Activated T-helper 1 cell treated with anti-CD3 and anti-CD28 coated beads, Interleukin-12 subunit alpha, Interleukin-12 subunit beta, Interleukin-2, Interleukin-4 antibody, amounts not matched to agents 30 ng/mL and 10 ng/mL and 1 ng/mL, durations not matched to agents 14 hours and 24 hours and 36 hours (primary cell): Measurements from ENCODE around the gene LLCFC1. TPM values are rescaled to one million over a fixed set of nuclear protein-coding genes. Genes with fewer than 3 reads are reported as not detected.

ENCODE experiments used
- DNase-seq: peaks from one replicate; pipeline ENCODE4 v3.0.0; 2021; ENCODE audit warnings: low spot score
- H3K27ac Mint-ChIP-seq: one replicate; pipeline ENCODE4 v1.8.0; 2021; ENCODE audit warnings: mild to moderate bottlenecking, mixed read lengths
- H3K27me3 Mint-ChIP-seq: one replicate; pipeline ENCODE4 v1.8.0; 2022; ENCODE audit warnings: mild to moderate bottlenecking, moderate library complexity, mixed read lengths; ENCODE audit not compliant: insufficient read depth
- H3K36me3 Mint-ChIP-seq: one replicate; pipeline ENCODE4 v1.8.0; 2021; ENCODE audit warnings: low read depth, mixed read lengths
- H3K4me1 Mint-ChIP-seq: one replicate; pipeline ENCODE4 v1.8.0; 2021; ENCODE audit warnings: low read depth, mixed read lengths
- H3K4me3 Mint-ChIP-seq: one replicate; pipeline ENCODE4 v1.8.0; 2021; ENCODE audit warnings: mild to moderate bottlenecking, moderate library complexity, mixed read lengths
- H3K9me3 Mint-ChIP-seq: one replicate; pipeline ENCODE4 v1.8.0; 2021; ENCODE audit warnings: mixed read lengths
- intact Hi-C: fragments of 100-400 bp; cut with micrococcal nuclease; formaldehyde crosslinking; loops from one replicate; pipeline ENCODE4 v1.15.1; 2024
- total RNA-seq: library from RNA; stranded (reverse); gene quantifications from 2 replicates; pipeline ENCODE4 v1.2.3, GENCODE V29; 2022

LLCFC1 gene
- not detected in 2 replicates for total RNA-seq

DNA sequence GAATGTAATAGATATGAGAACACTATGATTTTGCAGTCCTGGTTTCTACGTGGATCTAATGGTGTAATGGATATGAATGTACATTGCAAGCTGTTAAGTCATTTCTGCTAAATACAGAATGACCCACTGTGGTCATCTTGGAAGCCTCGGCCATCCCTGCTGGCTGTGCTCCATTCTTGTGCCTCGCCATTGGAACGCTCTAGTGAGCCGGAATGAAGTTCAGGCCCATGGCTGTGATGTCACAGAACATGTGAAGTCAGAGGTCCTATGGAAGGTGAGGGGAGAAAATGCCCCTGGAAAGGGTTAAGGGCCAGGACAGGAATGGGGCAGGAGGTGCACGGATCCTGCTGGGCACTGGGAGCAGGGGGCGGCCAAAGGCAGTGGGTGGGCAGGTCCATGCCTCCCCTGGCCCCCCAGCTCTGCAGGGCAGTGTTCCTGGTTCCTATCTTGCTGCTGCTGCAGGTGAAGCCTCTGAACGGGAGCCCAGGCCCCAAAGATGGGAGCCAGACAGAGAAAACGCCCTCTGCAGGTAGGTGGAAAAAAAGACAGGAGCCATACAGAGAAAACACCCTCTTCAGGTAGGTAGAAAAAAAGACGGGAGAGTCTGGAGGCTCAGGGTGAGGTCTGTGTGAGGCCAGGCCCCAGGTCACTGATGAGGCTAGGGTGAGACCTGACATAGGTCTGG, at the start of gene LLCFC1:
LLCFC1 (plus strand) TSS at position 259 of the 685 bp plus-strand sequence; CDS start at position 397, 138 bp downstream.
- Mint-ChIP-seq H3K9me3 (no peaks in the 10 kb centered on the region), H3K4me1 (no peaks in the 10 kb centered on the region), H3K4me3 (no peak within 1 kb of the TSS), H3K36me3 (no peaks in the 10 kb centered on the region), H3K27ac (no peak within 1 kb of the TSS), H3K27me3 (peaks cover 5% of the 10 kb centered on the region)
- intact Hi-C loops = no loop called here
- no peak for DNase-seq

DNA sequence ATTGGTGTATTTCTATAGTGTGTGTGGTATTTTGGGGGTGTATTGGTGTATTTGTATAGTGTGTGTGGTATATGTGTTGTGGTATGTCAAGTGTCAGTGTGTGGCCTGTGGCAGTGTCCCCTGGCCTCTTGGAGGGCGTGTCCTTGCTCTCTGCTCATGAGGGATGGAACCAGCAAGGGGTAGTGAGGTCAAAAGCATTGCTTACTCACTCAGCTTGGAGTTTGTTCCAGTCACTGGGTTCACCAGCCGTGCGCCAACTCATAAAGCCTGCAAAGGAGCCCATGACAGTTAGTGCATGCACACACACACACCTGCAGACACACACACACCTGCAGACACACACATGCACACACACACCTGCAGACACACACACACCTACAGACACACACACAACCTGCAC, 49.5 kb upstream of the LLCFC1 start:
- intact Hi-C loops = no loop called here
- no peaks in the 10 kb centered on the region for H3K4me1 Mint-ChIP-seq

DNA sequence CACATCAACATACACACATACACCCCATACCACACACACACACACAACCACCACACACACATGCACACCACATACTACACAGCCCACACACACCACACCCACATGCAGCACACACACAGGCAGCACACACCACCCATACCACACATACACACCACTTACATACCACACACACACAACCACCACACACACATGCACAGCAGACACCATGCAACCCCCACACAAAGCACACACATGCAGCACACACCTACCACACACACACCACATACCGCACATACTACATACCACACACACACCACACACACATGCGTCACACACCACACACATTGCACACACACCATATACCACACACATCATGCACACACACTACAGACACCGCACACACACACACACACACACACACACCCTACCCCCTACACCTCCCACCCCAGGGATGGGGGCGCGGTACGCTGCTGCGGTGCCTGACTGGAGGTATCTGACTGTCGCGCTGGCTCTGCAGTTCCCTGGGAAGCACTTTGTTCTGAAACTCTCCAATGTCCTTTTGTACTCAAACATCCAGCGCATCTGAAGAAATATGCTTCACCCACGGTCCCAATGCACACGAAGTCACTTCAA, 48.3 kb upstream of the LLCFC1 start:
- H3K36me3 Mint-ChIP-seq = no peaks in the 10 kb centered on the region
- no peak for DNase-seq
- no peaks in the 10 kb centered on the region for H3K9me3 Mint-ChIP-seq
- peaks cover 4% of the 10 kb centered on the region for H3K27me3 Mint-ChIP-seq
- intact Hi-C loops = no loop called here
- no peaks in the 10 kb centered on the region for H3K4me1 Mint-ChIP-seq
- H3K4me3 Mint-ChIP-seq = no peak overlapping the region
- H3K27ac Mint-ChIP-seq = no peak overlapping the region

More for the DNA sequence above, 49.5 kb upstream of the LLCFC1 start:
- no peak overlapping the region for H3K27ac Mint-ChIP-seq
- H3K4me3 Mint-ChIP-seq = no peak overlapping the region
- H3K9me3 Mint-ChIP-seq = no peaks in the 10 kb centered on the region
- no peak for DNase-seq
- no peaks in the 10 kb centered on the region for H3K36me3 Mint-ChIP-seq
- peaks cover 1% of the 10 kb centered on the region for H3K27me3 Mint-ChIP-seq

DNA sequence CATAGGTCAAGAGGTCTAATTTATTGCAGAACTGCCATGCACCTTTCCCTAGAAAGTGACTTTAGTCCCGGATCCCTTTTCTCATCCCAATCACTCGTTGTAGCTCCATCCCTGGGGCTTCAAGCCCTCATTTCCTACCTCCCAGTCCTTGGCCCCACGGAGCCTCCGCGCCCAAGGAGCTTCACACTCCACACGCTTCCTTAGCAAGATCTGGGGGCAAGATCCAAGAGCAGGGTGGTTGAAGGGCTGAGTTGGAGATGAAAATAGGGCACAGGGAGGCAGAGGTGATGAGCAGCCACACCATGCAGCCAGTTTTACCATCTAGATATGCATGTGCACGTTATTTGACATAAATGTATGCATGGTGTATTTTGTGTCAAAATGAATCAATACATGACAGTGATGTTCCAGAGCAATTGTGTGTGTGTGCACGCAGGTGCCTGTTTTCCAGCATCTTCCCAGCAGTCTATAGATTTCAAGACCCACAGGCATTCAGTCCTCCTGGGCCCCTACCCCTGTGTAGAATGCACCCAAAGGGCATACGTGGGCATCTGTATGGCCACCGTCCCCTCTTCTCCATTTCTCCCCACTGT, 47.7 kb upstream of the LLCFC1 start:
- Mint-ChIP-seq H3K27me3 (peaks cover 4% of the 10 kb centered on the region), H3K9me3 (no peaks in the 10 kb centered on the region), H3K4me1 (no peaks in the 10 kb centered on the region), H3K27ac (no peak overlapping the region), H3K36me3 (no peaks in the 10 kb centered on the region), H3K4me3 (no peak overlapping the region)
- intact Hi-C loops = no loop called here
- DNase-seq = no peak

DNA sequence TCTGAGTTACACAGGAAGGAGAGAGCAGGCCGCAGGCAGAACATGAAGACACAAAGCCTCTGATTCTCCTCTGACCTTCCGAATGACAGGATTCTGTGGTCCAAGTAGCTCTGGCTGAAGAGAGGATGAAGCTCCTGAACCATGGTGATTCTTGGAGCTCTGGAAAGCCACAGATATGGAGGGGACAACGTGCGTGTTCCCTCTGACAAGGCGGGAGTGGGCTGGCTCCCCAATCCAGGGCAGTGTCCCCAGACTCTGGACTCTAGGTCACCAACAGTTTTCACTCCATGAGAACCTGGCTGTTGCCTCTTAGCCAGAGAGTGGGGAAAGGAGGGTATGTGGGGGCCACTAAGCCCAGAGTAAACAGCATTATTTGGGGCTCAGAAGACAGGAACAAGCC, 46.3 kb upstream of the LLCFC1 start:
- Mint-ChIP-seq H3K27ac (no peak overlapping the region), H3K27me3 (peaks cover 4% of the 10 kb centered on the region), H3K9me3 (no peaks in the 10 kb centered on the region), H3K36me3 (no peaks in the 10 kb centered on the region), H3K4me1 (no peaks in the 10 kb centered on the region), H3K4me3 (no peak overlapping the region)
- intact Hi-C loops = no loop called here
- no peak for DNase-seq

DNA sequence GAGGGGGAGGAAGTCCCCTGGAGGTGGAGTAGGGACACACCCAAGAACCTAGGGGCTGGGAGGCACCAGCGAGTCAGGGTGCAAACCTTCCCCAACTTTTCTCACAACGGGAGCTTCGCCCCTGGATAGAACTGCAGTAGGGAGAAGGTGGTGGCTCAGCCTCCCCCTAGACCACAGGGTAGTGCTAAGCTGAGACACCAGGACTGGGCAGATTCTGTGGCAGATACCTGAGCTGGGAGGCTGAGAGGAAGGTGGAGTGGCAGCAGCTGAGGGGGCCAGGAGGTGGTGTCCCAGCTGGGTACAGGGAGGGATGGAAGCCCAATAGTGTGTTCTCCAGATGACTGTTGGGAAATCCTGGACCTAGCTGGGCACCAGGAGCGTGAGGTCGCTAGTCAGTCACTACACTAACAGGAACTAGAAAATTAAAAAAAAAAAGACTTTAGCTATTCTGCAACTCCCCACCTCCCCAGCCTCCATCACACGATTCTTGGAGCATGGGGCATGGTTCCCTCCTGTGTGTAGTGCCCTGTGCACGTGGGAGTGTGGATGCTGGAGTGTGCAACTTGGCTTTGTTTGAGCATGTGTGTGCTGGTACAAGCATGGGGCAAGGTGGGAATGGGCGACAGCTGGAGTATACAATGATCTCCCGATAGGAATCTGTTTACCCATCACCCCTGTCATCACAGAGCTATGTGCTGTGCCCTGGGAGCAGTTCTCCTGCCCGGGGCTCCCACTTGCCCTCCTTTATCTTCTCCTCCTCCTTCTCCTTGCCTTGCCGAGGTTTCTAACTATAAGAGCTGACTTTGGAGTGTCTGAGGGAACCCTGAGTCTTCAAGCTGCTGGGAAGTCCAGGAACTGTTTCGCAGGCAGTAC, 44.9 kb upstream of the LLCFC1 start:
- Mint-ChIP-seq H3K4me3 (no peak overlapping the region), H3K27ac (no peak overlapping the region), H3K36me3 (no peaks in the 10 kb centered on the region), H3K4me1 (no peaks in the 10 kb centered on the region), H3K27me3 (peaks cover 4% of the 10 kb centered on the region), H3K9me3 (no peaks in the 10 kb centered on the region)
- no peak for DNase-seq
- intact Hi-C loops = no loop called here

DNA sequence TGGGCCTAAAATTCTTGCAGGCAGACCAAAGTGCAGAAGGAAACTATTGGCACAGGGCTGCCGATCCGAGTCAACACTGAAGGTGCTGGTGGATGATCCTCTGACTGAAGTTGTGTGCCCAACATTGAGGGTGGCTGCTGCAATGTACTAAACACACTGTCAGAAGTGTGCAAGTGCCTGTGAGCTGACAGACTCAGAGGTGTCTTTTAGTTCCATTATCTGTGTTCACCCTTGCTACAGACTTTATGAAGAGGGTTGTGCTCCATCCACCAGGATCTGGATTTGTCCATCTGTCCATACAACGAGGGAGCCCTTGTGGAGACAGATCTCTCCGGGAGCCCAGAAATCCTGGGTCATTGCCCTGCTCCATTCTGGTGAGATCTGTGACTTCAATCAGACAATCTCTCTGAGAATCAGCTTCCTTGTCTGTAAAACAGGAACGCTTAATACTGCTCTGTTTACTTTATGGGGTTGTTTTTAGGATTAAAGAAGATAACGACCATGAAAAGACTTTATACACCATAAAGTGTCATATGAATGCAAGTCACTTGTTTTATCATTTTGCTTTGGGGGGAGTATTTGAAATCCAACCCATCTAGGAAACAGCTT, 44.2 kb upstream of the LLCFC1 start:
- Mint-ChIP-seq H3K36me3 (no peaks in the 10 kb centered on the region), H3K4me1 (no peaks in the 10 kb centered on the region), H3K9me3 (no peaks in the 10 kb centered on the region), H3K27ac (no peak overlapping the region), H3K27me3 (peaks cover 6% of the 10 kb centered on the region), H3K4me3 (no peak overlapping the region)
- DNase-seq = no peak
- intact Hi-C loops = no loop called here

DNA sequence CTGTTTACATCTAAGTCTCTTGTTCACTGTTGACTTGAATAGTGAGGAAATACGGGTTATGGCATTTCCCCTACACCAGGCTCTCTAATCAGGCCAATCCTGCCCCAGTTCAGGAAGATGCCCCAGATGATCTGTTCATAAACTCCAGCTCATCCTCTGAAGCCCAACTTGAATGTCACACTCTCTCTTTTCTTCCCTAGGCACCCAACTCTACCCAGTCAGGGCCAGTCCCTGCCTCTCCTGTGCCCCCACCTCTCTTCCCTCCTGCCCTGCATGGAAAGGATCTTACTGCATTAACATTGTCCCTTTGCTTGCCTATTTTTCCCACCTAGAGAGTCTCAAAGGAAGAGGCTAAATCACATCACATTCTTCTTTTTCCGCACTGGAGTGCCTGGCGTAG, 43.1 kb upstream of the LLCFC1 start:
- Mint-ChIP-seq H3K36me3 (no peaks in the 10 kb centered on the region), H3K27ac (no peak overlapping the region), H3K27me3 (peaks cover 8% of the 10 kb centered on the region), H3K4me1 (no peaks in the 10 kb centered on the region), H3K4me3 (no peak overlapping the region), H3K9me3 (no peaks in the 10 kb centered on the region)
- intact Hi-C loops = no loop called here
- DNase-seq = no peak

DNA sequence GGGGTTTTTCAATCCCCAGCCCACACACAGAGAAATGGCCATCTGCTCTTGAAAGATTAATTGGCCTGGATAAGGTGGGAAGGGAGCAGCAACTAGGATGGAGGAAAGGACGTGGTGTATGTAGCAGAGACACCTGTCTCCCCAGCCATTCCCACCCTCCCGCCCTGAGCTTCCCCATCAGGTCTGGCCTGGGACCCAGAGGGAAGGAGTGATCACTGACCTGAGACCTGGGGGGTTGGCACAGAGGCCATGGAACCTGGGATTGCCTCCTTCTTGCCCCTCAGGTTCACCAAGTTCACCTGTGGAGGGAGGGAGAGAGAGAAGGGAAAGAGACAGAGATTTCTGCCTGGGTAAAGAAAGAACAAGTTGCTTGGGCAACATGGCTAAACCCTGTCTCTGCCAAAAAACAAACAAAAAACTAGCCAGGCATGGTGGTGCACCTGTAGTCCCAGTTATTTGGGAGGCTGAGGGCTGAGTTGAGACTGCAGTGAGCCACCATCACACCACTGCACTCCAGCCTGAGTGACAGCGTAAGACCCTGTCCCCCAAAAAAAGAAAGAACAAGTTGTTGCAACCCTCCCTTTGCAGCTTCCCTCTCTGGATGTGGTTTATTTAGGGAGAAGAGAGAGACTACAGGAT, 42.4 kb upstream of the LLCFC1 start:
- Mint-ChIP-seq H3K4me1 (no peaks in the 10 kb centered on the region), H3K4me3 (no peak overlapping the region), H3K36me3 (no peaks in the 10 kb centered on the region), H3K27me3 (peaks cover 8% of the 10 kb centered on the region), H3K27ac (no peak overlapping the region), H3K9me3 (no peaks in the 10 kb centered on the region)
- intact Hi-C loops = no loop called here
- DNase-seq = no peak

DNA sequence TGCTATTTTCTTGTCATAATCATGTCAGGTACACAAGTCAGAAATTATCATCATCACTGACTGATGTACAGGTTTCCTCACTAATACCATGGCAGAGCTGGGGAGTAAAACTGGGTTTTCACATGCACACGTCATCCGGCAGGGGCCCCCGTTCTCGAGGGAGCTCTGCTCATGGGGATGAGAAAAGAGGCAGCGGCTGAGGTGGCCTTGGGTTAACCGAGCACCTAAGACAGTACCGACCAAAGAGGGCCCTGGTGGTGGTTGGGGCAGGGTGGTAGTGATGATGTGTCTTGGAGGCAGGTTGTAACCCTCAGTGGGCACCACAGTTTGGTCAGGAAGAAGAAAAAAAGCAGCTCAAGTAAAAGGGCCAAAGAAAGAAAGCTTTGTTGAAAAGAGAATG, 41.6 kb upstream of the LLCFC1 start:
- intact Hi-C loops = no loop called here
- no peaks in the 10 kb centered on the region for H3K9me3 Mint-ChIP-seq
- H3K4me1 Mint-ChIP-seq = no peaks in the 10 kb centered on the region
- H3K27me3 Mint-ChIP-seq = peaks cover 8% of the 10 kb centered on the region
- no peak overlapping the region for H3K4me3 Mint-ChIP-seq
- DNase-seq = no peak
- H3K36me3 Mint-ChIP-seq = no peaks in the 10 kb centered on the region
- no peak overlapping the region for H3K27ac Mint-ChIP-seq

DNA sequence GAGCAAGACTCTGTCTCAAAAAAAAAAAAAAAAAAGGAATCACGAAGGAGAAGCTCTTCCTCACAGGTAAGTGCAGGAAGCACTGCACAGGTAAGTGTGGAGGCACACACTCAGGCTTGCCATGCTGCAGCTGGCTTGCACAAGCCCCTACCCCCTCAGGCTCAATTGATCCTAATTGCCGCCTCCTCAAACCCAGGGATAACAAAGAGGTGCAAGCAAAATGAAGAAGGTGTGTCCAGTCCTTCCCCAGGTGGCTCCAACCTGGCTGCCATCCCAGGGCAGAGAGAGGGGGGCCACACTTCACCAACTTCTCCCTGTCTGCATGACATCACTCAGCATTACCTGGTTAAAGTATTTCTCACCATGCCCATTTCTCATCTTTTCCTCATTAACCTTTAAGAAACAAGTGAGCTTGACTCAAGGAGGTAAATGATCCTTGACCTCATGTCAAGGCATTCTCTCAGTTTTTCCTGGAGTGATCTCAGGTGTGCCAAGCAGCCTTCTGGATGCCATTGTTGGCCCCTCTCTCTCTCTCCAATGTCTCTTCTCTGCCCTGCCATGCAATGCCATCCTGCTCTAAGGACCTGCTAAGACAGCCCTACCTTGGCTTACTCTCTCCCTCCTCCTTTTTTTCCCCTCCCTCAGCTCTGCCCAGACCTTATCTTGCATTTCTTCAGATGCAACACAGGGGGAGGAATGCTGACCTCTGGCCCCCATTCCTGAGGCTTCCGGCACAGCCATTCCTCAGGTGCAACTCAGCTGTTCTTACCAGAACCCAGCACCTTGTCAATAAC, 40.7 kb upstream of the LLCFC1 start:
- H3K27me3 Mint-ChIP-seq = peaks cover 8% of the 10 kb centered on the region
- no peak overlapping the region for H3K4me3 Mint-ChIP-seq
- intact Hi-C loops = no loop called here
- H3K36me3 Mint-ChIP-seq = no peaks in the 10 kb centered on the region
- H3K4me1 Mint-ChIP-seq = no peaks in the 10 kb centered on the region
- DNase-seq = no peak
- no peak overlapping the region for H3K27ac Mint-ChIP-seq
- no peaks in the 10 kb centered on the region for H3K9me3 Mint-ChIP-seq

DNA sequence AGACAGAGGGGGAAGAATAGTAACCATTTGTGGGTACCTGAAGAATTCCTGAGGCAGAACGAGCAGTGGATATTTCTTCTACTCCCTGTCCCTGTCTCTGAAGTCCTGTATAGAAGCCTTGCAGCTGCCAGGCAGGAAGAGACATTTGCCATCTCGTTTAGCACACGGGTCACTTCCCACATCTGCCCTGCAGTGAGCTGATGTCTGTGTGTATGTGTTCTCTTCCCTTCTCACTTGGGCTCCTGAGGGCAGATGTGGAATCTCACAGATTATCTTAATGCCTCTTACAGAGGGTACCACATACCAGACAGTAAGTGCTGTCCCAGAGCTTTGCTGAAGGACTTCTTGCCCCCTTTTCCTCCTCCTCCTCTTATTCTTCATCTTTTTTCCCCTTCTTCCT, 39.6 kb upstream of the LLCFC1 start:
- Mint-ChIP-seq H3K27ac (no peak overlapping the region), H3K9me3 (no peaks in the 10 kb centered on the region), H3K4me1 (no peaks in the 10 kb centered on the region), H3K27me3 (peaks cover 7% of the 10 kb centered on the region), H3K36me3 (no peaks in the 10 kb centered on the region), H3K4me3 (no peak overlapping the region)
- DNase-seq = no peak
- intact Hi-C loops = no loop called here
